GM18520 (cell line): Measurements from ENCODE around the gene TMEM92.
"Not testable (repeated sequence)": the region's sequence is repeated elsewhere in the genome, so short reads cannot be mapped to it uniquely, and the experiment has no call there.

Experiments
- ATAC-seq: cut with Tn5 transposase; IDR thresholded peaks from one replicate; pipeline ENCODE4 v1.9.1; 2021; ENCODE audit not compliant: unreplicated experiment

TMEM92 gene

DNA sequence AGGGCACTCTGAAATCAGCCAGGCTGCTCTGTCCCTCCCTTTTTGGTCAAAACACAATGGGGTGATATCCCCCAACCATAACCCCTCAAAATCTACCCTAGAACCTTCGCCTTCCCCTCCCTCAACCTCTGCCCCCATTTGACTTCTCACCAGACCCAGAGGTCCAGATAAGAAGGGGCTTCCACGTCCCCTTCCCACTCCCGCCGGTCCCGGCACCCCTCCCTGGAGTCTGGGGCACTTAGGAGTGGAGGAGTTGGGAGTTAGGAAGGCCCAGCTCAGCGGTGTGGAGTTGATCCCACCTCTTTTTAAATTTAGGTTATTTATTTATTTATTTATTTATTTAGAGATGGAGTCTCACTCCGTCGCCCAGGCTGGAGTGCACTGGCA is 619 bp upstream of the TMEM92 start:
- no peak for ATAC-seq

DNA sequence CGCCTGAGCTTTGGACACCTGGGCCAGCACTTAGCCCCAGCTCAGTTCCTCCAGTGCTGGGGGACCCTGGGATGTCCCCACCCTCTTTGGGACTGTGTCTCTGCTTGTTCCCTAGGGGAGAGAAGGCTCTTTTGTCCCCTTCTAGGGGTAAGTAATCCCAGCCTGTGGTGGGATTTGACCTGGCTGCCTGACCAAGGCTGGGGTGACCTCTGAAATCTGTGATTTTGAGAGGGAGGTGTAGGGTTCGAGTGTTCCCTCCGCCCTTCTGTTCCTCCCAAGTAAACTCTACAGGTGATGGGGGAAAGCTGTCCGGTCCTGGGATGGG is 593 bp downstream of the TMEM92 start:
- ATAC-seq = no peak

DNA sequence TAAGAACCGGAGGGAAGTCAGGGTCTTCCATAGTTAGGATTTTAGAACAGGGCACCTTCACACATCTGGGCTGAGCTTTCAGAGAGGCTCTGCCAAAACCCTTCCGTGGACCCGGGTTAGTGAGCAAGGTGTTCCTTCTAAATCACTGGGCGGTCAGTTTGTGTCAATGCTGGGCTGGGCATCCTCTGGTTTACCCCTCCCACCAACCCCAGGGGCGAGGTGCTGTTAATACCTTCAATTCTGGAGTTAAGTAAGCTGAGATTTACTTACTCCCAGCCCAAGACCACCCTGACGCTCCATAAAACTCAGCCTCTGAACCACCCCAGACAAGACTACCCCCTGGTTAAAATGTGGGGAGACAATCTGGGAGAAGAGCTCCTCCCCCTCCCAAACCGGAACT is 1.0 kb downstream of the TMEM92 start:
- no peak for ATAC-seq

DNA sequence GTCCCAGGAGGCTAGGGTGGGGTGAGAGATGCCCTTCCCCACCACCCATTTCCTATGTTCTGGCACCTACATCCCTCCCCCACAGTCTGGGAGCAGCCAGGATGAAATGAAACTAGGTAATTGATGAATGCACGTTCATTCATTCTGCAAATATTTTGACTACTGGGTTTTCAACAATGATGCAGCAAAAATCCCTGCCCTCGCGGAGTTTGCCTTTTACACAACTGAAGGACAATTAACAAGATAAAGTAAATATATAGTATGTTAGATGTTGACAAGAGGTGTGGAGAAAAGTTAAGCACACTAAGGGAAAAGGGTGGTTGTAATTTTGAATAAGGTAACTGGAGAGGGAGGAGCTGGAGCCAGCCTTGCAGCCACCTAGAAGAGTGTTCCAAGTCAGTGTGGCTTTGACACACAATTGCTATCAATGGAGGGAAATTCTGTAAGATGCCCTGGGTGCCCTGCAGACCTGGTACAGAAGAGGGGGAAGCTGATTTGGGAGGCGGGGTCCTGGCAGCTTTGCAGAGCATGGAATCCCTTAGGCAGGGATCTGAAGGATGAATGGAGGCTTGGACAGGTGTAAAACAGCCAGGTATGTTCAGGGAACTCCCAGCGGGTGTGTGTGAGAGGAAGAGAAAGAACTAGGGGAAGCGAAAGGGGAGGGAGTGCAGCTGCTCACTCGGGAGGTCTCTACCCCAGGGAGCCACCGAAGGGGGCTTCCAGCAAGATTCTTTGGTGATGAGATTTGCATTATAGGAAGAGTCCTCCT is 2.5 kb downstream of the TMEM92 start:
- ATAC-seq = no peak

DNA sequence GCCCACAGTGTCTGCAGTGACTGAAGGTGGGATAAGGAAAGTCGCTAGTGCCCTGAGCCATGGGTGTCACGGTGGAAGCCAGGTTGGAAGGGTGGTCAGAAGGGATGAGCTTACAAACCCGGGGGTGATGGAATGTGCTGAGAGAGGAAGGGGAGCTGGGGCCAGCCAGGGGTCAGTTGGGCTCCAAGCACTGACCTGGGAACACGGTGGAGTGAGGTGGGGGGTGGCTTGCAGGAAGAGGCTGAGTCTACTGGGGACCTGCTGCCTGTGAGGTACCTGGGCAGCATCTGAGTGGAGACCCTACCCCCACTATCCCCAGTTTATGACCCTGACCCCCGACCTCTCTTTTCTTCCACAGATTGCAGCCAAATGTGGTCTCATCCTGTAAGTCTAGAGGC is 3.1 kb downstream of the TMEM92 start:
- ATAC-seq = no peak

DNA sequence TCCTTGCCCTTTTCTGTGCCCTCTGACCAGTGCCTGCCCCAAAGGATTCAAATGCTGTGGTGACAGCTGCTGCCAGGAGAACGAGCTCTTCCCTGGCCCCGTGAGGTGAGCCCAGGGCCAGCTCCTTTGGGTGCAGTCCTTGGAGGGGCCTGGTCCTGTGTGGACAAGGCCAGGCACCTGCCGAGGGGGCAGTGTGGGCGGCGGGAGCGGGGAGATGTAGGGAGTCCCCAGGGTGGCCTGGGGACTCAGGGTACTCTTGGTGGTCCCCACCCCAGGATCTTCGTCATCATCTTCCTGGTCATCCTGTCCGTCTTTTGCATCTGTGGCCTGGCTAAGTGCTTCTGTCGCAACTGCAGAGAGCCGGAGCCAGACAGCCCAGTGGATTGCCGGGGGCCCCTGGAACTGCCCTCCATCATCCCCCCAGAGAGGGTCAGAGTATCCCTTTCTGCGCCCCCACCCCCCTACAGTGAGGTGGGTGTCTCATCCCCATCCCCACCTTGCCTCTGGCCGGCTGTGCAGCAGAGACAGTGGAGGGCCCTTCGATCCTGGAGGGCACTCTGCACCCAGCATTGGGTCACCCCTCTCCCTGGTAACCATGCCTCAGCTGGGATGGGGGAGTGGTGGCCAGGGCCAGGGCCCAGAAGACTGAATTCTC is 4.4 kb downstream of the TMEM92 start:
- ATAC-seq = no peak

DNA sequence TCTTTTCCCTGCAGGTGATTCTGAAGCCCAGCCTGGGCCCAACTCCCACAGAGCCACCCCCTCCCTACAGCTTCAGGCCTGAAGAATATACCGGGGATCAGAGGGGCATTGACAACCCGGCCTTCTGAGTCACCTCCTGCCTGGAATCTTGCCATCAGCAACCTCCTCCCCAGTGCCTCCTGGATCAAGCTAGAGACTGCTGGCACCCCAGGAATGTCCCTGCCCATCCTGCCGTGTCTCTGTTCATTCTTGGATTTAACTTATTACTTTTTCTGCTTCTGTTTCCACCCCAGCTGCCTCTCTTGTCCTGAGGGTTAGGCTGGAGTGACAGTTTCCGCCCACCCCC is 4.9 kb downstream of the TMEM92 start:
- ATAC-seq = no peak

DNA sequence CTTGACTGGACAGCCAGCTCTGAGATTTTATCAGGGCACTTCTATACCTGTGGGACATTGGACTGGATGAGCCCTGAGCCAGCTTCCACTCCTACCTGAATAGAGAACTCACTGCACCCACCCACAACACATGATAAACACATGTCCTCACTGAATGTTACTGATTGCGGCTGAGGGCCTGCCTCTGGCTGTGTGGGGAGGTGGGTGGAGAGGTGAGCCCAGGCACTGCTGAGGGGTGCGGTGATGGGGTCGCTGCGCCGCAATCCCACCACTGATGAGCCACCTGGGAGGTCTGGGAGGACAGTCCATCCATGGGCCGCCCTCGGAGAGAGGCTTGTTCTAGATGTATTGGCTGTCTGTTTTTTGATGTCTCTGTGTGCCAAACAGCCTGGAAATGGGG is 5.4 kb downstream of the TMEM92 start:
- no peak for ATAC-seq

DNA sequence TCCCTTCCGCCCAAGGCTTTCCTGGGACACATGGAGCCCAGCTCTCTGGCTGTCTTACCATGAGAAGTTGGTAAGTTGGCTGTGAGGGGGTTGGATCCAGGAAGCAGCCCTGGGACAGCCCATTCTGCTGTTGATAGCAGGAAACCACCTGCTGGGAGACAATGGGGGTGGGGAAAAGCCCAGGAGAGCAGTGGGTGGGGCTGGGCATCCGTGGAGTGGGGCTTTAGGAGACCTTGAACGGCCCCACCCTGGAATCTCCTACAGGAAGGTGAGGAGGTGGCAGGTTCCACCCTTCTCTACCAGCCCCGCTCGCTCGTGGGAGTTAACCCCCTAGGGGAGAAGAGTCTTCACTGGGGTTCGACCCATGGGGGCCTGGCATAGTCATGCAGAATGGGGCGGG is 5.8 kb downstream of the TMEM92 start:
- ATAC-seq = no peak

DNA sequence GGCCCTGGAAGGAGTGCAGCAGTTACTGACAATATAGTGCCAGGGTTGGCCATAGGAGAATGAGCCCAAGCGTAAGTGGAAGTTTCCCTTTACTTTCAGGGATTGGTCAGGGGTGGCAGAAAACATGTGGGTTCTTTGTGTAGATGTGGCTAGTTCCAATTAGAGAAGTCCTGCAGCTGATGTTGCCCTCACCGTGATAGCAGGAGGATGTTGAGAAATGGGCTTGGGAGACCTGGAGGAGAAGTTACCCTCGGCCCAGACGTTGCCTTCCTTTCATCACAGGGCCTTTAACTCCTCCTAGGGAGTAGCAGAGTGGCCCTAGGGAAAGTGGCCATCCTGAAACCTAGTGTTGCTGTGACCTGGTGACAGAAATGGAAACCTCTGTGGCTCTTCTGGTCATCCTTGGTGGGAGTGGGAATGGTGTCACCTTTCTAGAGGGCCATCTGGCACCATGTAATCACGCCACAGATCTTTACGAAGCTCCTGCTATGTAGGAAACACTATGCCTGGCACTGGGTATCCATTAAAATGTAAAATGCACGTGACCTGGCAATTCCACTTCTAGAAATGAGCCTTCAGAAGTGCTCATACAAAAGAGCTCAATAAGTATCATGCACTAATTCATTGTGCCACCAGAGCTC is 6.7 kb downstream of the TMEM92 start:
- no peak for ATAC-seq

DNA sequence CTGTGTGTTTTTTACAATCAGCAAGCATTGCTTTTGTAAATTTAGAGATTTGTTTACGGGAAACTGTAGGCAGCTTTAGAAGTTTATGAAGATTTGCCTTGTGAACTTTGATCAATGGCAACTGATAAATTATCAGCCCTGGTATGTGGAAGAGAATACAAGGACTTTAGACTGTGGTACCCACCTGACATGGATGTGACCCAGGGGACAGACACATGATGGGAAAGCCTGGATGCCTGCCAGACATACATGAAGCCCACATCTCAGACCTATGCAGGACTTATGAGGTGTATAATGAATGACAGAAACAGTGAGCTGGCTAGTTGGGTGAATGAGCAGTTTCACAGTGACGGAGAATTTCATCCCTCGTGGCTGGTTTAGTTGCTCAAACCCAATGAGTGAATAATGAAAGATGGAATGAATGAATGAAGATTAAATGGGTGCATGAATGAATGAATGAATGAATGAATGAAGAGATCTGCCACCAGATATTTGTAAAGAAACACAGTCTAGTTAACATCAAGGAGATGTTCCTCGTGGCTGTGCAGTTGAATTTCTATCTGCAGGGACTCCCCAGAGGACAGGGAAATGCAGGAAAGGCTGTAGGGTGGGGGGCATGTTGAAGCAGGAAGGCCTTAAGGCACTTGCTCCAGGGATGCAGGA is 7.6 kb downstream of the TMEM92 start:
- ATAC-seq = no peak

DNA sequence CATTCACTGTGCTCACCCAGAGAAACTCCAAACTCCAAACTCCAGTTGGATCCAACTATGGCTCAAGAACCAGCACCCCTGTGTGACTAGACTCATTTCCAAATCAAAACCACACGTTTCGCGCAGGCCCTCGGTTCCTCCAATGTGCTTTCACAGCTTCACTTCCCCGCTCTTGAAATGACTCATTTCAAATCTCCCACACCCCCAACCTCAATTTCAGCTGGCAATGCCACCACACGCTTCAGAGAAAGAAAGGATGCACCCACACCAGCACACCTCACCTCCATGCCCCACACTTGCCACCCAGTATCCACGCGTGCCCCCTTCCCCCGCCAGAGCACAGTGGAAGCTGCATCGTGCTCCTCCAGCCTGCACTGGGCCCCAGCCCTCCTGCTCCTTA is 9.0 kb downstream of the TMEM92 start:
- ATAC-seq = no peak

DNA sequence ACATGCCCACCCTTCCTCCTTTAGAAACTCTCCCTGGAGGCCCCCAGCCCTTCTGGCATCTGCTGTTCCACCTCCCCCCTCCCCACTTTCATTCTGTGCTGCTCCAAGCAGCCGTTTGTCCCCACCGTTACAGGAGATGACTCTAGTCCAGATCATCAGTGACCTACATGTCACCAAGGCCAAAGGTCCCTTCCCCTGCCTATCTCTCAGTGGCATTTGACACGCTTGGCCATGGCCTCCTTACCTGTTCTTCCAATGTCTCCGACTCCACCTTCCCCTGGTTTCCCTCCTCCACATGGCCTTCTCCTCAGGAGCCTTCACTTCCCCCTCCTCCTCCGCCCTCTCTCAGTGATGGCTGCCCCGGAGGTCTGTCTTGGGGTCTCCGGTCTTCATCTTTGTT is 9.4 kb downstream of the TMEM92 start:
- ATAC-seq = no peak

DNA sequence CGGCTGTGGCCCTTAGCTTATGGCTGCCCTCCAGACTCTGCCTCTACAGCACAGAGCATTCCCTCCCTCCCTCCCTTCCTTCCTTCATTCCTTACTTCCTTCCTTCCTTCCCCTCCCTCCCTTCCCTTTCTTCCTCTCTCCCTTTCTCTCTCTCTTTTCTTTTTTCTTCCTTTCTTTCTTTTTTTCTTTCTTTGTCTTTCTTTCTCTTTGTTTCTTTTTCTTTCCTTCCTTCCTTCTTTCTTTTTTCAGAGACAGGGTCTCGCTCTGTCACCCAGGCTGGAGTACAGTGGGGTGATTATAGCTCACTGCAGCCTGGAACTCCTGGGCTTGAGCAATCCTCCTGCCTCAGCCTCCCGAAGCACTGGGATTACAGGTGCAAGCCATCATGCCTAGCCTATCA is 11.7 kb downstream of the TMEM92 start:
- no peak for ATAC-seq

DNA sequence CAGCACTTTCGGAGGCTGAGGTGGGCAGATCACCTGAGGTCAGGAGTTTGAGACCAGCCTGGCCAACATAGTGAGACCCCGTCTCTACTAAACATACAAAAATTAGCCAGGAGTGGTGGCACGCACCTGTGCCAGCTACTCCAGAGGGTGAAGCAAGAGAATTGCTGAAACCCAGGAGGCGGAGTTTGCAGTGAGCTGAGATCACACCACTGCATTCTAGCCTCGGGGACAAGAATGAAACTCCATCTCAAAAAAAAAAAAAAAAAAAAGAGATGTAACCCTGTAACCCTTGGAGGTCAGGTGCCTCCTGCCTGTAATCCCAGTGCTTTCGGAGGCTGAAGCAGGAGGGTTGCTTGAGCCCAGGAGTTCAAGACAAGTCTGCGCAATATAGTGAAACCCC is 13.0 kb downstream of the TMEM92 start:
- not testable (repeated sequence) for ATAC-seq

DNA sequence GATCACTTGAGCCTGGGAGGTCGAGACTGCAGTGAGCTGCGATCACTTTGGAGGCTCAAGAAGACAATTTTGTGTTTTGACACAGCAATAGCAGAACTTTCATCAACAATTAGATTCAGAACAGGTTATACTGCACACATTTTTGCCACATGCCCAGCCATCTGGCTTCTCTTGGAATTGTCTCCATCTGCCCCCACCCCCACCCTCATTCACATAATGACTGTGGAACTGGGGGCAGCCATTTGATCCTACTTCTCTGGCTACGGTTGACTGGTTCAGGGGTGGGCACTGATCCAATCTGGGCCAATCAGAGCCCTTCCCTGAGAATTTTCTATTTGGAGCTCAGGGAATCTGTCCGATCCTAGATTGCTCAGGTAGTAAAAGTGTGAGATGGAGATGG is 14.0 kb downstream of the TMEM92 start:
- no peak for ATAC-seq

DNA sequence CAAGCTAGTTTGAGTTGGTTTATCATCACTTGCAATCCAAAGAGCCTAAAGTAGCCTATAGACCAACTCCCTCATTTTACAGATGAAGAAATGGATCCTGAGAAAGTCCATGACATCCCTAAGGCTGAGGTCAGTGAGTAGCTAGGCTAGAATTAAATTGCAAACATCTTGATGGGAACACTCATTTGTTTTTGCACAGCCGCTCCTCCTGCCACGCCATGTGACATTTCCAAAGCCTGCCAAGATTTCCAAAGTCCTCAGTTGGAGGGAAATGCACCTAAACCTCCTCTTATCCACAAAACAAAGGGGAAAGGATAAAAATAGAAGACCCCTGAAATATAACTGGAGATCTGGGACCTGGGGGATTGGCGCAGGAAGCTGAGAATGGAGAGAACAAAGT is 15.0 kb downstream of the TMEM92 start:
- no peak for ATAC-seq

DNA sequence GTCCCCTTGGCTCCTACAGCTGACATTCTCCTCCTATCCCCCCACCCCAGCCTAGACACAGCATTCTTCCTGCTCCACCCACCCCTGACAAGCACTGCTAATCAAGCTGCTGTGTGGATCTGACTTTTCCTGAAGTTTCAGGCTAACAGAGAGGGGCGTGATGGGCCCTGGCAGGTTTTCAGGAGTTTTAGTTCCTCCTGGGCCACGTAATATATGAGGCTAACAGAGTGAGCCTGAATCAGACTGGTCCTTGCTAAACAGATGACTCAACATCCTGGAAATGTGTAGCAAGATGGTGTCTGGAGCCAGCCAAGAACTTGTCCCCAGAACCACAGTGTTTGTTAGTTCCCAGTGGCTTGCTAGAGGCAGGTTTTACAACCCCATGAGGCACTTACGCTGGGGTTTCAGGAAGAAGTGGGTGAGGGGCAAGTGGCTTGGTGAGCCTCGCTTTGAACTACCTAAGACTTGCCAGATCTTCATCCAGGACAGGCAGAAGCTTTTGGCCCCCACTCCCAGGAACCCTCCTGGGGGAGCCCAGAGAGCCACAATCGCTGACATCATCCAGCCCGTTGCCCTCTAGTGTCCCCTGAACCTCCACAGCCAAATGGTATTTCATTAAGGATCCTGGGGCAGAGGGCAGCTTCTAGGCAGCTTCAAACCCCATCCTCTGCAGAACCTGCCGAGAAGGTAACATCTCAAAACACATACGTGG is 15.9 kb downstream of the TMEM92 start:
- no peak for ATAC-seq

DNA sequence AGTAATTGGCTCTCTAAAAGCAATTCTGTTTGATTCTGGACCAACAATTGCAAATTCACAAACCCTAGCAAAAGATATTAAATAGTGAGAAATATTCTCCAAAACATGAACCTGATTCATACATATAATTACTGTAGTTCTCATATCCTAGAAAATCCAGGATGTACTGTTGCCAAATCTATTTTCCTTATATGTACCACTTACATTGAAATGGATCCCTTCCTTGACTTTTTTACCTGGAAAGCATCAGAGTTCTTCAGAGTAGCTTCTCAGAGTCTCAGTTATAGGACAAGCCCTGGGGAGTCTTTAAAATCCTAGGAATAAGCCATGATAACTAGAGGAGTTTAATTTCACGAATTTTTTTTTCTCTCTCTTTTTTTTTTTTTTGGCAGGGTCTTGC is 16.7 kb downstream of the TMEM92 start:
- no peak for ATAC-seq

DNA sequence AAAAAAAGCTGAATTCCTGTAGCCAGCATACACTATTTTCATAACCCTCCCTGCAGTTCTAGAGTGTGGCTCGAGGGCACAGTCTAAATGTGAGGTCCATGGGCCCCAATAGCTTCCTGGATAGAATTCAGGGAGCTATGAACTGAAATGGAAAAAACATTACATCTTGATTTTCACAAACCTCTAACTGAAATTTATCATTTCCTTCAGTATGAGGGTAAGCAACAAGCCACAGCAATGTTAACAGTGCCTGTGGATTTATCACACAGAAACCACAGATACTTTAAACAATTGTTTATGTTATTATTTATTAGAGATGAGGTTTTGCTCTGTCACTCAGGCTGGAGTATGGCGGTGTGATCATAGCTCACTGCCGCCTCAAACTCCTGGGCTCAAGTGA is 18.2 kb downstream of the TMEM92 start:
- no peak for ATAC-seq

DNA sequence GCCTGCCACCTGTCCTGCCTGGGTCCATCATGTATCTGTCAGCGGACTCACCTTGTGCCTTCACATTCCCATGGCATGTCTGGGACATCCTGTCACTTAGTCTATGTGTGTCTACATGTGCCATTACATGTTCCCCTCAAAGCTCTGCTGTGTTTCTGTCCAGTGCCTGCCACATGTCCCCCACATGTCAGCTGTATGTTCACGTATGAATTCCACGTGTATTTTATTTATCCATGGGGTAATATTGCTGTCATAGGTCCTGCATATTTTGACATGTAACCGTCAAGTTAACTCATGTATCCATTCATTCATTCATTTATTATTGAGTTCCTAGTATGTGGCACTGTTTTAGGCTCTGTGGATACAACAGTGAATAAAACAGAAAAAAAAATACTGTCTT is 20.8 kb downstream of the TMEM92 start:
- no peak for ATAC-seq
